Erythroblast (primary cell): Measurements from ENCODE around the gene UNK.
A peak's percentile ranks its signal among the peaks of the same experiment; 100 is the strongest.

Experiments
- GATA1 ChIP-seq: IDR thresholded peaks from 2 replicates; pipeline ENCODE4 v1.6.1; 2011; ENCODE audit warnings: low read depth, mild to moderate bottlenecking, control low read depth, low read length, moderate library complexity
- POLR2A ChIP-seq: IDR thresholded peaks from 2 replicates; pipeline ENCODE4 v1.6.1; 2011; ENCODE audit warnings: mild to moderate bottlenecking, low read length

GRCh38 chr17:75785016-75785890 lies 647 bp downstream of the UNK start:
- peak; percentile 83 for TF ChIP-seq POLR2A
- TF ChIP-seq GATA1: no peak
